Measurements from ENCODE around the gene ADAMTS2.

The ADAMTS2 gene

GRCh38 chr5:179311581-179311980 is 33.7 kb downstream of the ADAMTS2 start:
- no peak overlapping the region for H2BK12ac ChIP-seq (ENCODE audit: low read length)
- H3K9me3 ChIP-seq (ENCODE audit: insufficient read depth, low read depth, low read length), result peaks cover 7% of the 10 kb centered on the region
- H4K12ac ChIP-seq (ENCODE audit: low read depth, low read length), result no peak overlapping the region
- H3K79me2 ChIP-seq (ENCODE audit: control insufficient read depth, insufficient read depth, low read length, poor library complexity), result no peaks in the 10 kb centered on the region
- H3K4me1 ChIP-seq (ENCODE audit: control insufficient read depth in 1 of 2, insufficient read depth in 2 of 2, low read length in 2 of 2), result peaks cover 5 to 6% of the 10 kb centered on the region in 2 experiments
- H3K4ac ChIP-seq (ENCODE audit: low read depth, low read length), result no peak overlapping the region
- H3K9ac ChIP-seq (ENCODE audit: low read length), result no peak overlapping the region
- DNase-seq, result no peak
- H4K8ac ChIP-seq (ENCODE audit: low read depth, low read length), result no peak overlapping the region
- no peak overlapping the region for H4K91ac ChIP-seq (ENCODE audit: low read depth, low read length)
- H2BK120ac ChIP-seq (ENCODE audit: insufficient read depth, low read length, poor library complexity), result no peak overlapping the region
- no peak overlapping the region for H3K18ac ChIP-seq (ENCODE audit: low read length)
- H3K4me3 ChIP-seq (ENCODE audit: low read depth, low read length), result no peak overlapping the region
- H2BK5ac ChIP-seq (ENCODE audit: low read depth, low read length, poor library complexity), result no peak overlapping the region
- H2AFZ ChIP-seq (ENCODE audit: insufficient read depth, low read length, poor library complexity), result no peak overlapping the region
- no peak overlapping the region for H3K4me2 ChIP-seq (ENCODE audit: low read length)
- H3K23ac ChIP-seq (ENCODE audit: low read length), result no peak overlapping the region
- peaks cover 0 to 5% of the 10 kb centered on the region in 2 experiments for H3K36me3 ChIP-seq (ENCODE audit: control insufficient read depth in 1 of 2, insufficient read depth in 2 of 2, low read length in 2 of 2)
- H2AK5ac ChIP-seq (ENCODE audit: low read length), result no peak overlapping the region
- no peaks in the 10 kb centered on the region for H3K27me3 ChIP-seq (ENCODE audit: insufficient read depth, low read length)
- H3K27ac ChIP-seq (ENCODE audit: low read depth, low read length), result no peak overlapping the region
- no CpG with 5 or more reads among the region's 10 CpGs for WGBS (ENCODE audit: extremely low coverage, insufficient coverage, insufficient read length)
- H3K79me1 ChIP-seq (ENCODE audit: low read length), result no peaks in the 10 kb centered on the region
- H3K14ac ChIP-seq (ENCODE audit: low read length), result no peak overlapping the region

- no peak overlapping the region for H2BK5ac ChIP-seq (ENCODE audit: low read depth, low read length, poor library complexity)
- no peak overlapping the region for H4K8ac ChIP-seq (ENCODE audit: low read depth, low read length)
- H3K27me3 ChIP-seq (ENCODE audit: insufficient read depth, low read length), result no peaks in the 10 kb centered on the region
- H3K36me3 ChIP-seq (ENCODE audit: control insufficient read depth in 1 of 2, insufficient read depth in 2 of 2, low read length in 2 of 2), result peaks cover 0 to 5% of the 10 kb centered on the region in 2 experiments
- H3K18ac ChIP-seq (ENCODE audit: low read length), result no peak overlapping the region
- no peak overlapping the region for H2BK120ac ChIP-seq (ENCODE audit: insufficient read depth, low read length, poor library complexity)
- H3K4me1 ChIP-seq (ENCODE audit: control insufficient read depth in 1 of 2, insufficient read depth in 2 of 2, low read length in 2 of 2), result peaks cover 5 to 6% of the 10 kb centered on the region in 2 experiments
- H3K4me3 ChIP-seq (ENCODE audit: low read depth, low read length), result no peak overlapping the region
- no peak overlapping the region for H3K4ac ChIP-seq (ENCODE audit: low read depth, low read length)
- H3K27ac ChIP-seq (ENCODE audit: low read depth, low read length), result no peak overlapping the region
- no CpG with 5 or more reads among the region's 8 CpGs for WGBS (ENCODE audit: extremely low coverage, insufficient coverage, insufficient read length)
- H3K9ac ChIP-seq (ENCODE audit: low read length), result no peak overlapping the region
- peaks cover 4% of the 10 kb centered on the region for H3K9me3 ChIP-seq (ENCODE audit: insufficient read depth, low read depth, low read length)
- no peak overlapping the region for H2AFZ ChIP-seq (ENCODE audit: insufficient read depth, low read length, poor library complexity)
- H3K79me2 ChIP-seq (ENCODE audit: control insufficient read depth, insufficient read depth, low read length, poor library complexity), result no peaks in the 10 kb centered on the region
- no peak overlapping the region for H3K23ac ChIP-seq (ENCODE audit: low read length)
- no peak for DNase-seq
- no peak overlapping the region for H4K91ac ChIP-seq (ENCODE audit: low read depth, low read length)
- H4K12ac ChIP-seq (ENCODE audit: low read depth, low read length), result no peak overlapping the region
- H2AK5ac ChIP-seq (ENCODE audit: low read length), result no peak overlapping the region
- no peak overlapping the region for H3K14ac ChIP-seq (ENCODE audit: low read length)
- no peak overlapping the region for H3K4me2 ChIP-seq (ENCODE audit: low read length)
- H3K79me1 ChIP-seq (ENCODE audit: low read length), result no peaks in the 10 kb centered on the region
- H2BK12ac ChIP-seq (ENCODE audit: low read length), result no peak overlapping the region
Measured at GRCh38 chr5:179311091-179311470, 34.2 kb downstream of the ADAMTS2 start.

- Histone ChIP-seq H2AFZ (ENCODE audit: insufficient read depth, low read length, poor library complexity) (no peak overlapping the region), H3K18ac (ENCODE audit: low read length) (no peak overlapping the region), H3K79me2 (ENCODE audit: control insufficient read depth, insufficient read depth, low read length, poor library complexity) (no peaks in the 10 kb centered on the region), H3K23ac (ENCODE audit: low read length) (no peak overlapping the region), H3K27me3 (ENCODE audit: insufficient read depth, low read length) (no peaks in the 10 kb centered on the region), H4K91ac (ENCODE audit: low read depth, low read length) (no peak overlapping the region), H3K14ac (ENCODE audit: low read length) (no peak overlapping the region), H3K4me3 (ENCODE audit: low read depth, low read length) (no peak overlapping the region), H2BK120ac (ENCODE audit: insufficient read depth, low read length, poor library complexity) (no peak overlapping the region), H2BK5ac (ENCODE audit: low read depth, low read length, poor library complexity) (no peak overlapping the region), H4K12ac (ENCODE audit: low read depth, low read length) (no peak overlapping the region), H2AK5ac (ENCODE audit: low read length) (no peak overlapping the region), H4K8ac (ENCODE audit: low read depth, low read length) (no peak overlapping the region), H3K9ac (ENCODE audit: low read length) (no peak overlapping the region), H3K4ac (ENCODE audit: low read depth, low read length) (no peak overlapping the region), H3K4me1 (ENCODE audit: control insufficient read depth in 1 of 2, insufficient read depth in 2 of 2, low read length in 2 of 2) (peaks cover 5% of the 10 kb centered on the region in 2 experiments), H3K79me1 (ENCODE audit: low read length) (no peaks in the 10 kb centered on the region), H3K9me3 (ENCODE audit: insufficient read depth, low read depth, low read length) (peaks cover 4% of the 10 kb centered on the region), H3K27ac (ENCODE audit: low read depth, low read length) (no peak overlapping the region), H2BK12ac (ENCODE audit: low read length) (no peak overlapping the region), H3K36me3 (ENCODE audit: control insufficient read depth in 1 of 2, insufficient read depth in 2 of 2, low read length in 2 of 2) (peaks cover 0 to 5% of the 10 kb centered on the region in 2 experiments), H3K4me2 (ENCODE audit: low read length) (no peak overlapping the region)
- no CpG with 5 or more reads among the region's 9 CpGs for WGBS (ENCODE audit: extremely low coverage, insufficient coverage, insufficient read length)
- no peak for DNase-seq
Measured at GRCh38 chr5:179310439-179311090, 34.7 kb downstream of the ADAMTS2 start.

DNA sequence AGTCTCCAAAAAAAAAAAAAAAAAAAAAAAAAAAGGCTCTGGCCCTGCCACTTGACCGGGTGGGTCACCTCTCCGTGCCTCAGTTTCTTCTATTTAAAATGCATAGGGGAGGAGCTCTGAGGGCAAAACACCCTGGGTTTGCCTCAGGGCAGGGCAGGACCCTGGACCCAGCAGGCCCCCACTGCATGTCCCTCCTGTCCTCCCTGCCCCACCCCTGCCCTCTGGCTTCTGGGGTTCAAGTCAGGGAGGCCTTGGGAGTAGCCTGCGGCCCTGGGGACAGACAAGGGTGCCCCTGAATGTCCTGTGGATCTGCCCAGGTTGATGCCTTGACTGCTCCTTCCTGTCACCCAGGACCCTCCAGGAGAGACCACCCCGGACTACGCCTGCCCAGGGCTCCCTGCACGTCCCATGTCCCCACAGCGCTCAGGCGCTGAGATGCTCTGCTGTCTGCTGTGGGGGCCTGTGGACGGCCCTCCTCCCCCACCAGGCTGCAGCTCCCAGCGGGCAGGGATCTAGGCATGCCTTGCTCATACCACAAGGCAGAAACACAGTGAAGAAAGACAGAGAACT is 35.4 kb downstream of the ADAMTS2 start:
- H3K4me1 ChIP-seq (ENCODE audit: control insufficient read depth in 1 of 2, insufficient read depth in 2 of 2, low read length in 2 of 2), result peaks cover 3% of the 10 kb centered on the region in 2 experiments
- peaks cover 4% of the 10 kb centered on the region for H3K9me3 ChIP-seq (ENCODE audit: insufficient read depth, low read depth, low read length)
- no peak overlapping the region for H2BK120ac ChIP-seq (ENCODE audit: insufficient read depth, low read length, poor library complexity)
- H2AFZ ChIP-seq (ENCODE audit: insufficient read depth, low read length, poor library complexity), result no peak overlapping the region
- H3K18ac ChIP-seq (ENCODE audit: low read length), result no peak overlapping the region
- H3K79me1 ChIP-seq (ENCODE audit: low read length), result no peaks in the 10 kb centered on the region
- H2BK5ac ChIP-seq (ENCODE audit: low read depth, low read length, poor library complexity), result no peak overlapping the region
- H3K4ac ChIP-seq (ENCODE audit: low read depth, low read length), result no peak overlapping the region
- H3K4me2 ChIP-seq (ENCODE audit: low read length), result no peak overlapping the region
- H4K12ac ChIP-seq (ENCODE audit: low read depth, low read length), result no peak overlapping the region
- H3K14ac ChIP-seq (ENCODE audit: low read length), result no peak overlapping the region
- H4K8ac ChIP-seq (ENCODE audit: low read depth, low read length), result no peak overlapping the region
- H3K4me3 ChIP-seq (ENCODE audit: low read depth, low read length), result no peak overlapping the region
- H3K27me3 ChIP-seq (ENCODE audit: insufficient read depth, low read length), result no peaks in the 10 kb centered on the region
- H3K23ac ChIP-seq (ENCODE audit: low read length), result no peak overlapping the region
- no peak overlapping the region for H4K91ac ChIP-seq (ENCODE audit: low read depth, low read length)
- no CpG with 5 or more reads among the region's 10 CpGs for WGBS (ENCODE audit: extremely low coverage, insufficient coverage, insufficient read length)
- no peak for DNase-seq
- H3K9ac ChIP-seq (ENCODE audit: low read length), result no peak overlapping the region
- peaks cover 0 to 5% of the 10 kb centered on the region in 2 experiments for H3K36me3 ChIP-seq (ENCODE audit: control insufficient read depth in 1 of 2, insufficient read depth in 2 of 2, low read length in 2 of 2)
- no peak overlapping the region for H3K27ac ChIP-seq (ENCODE audit: low read depth, low read length)
- H2AK5ac ChIP-seq (ENCODE audit: low read length), result no peak overlapping the region
- H3K79me2 ChIP-seq (ENCODE audit: control insufficient read depth, insufficient read depth, low read length, poor library complexity), result no peaks in the 10 kb centered on the region
- H2BK12ac ChIP-seq (ENCODE audit: low read length), result no peak overlapping the region
